K562 (cell line): Measurements from ENCODE around the gene CNGA4.

Experiments used
- ADNP ChIP-seq: fragments of 200-800 bp; sonication (Bioruptor generic); IDR thresholded peaks from 2 replicates; pipeline ENCODE4 v1.6.1; 2016; ENCODE audit warnings: missing genetic modification characterization, missing compliant biosample characterization
- BCOR ChIP-seq: fragments of 450-650 bp; IDR thresholded peaks from 2 replicates; pipeline ENCODE4 v1.6.1; 2016
- BMI1 ChIP-seq: fragments of 150-350 bp; IDR thresholded peaks from 2 replicates; pipeline ENCODE4 v1.6.1; 2014; ENCODE audit warnings: low read length
- JUNB ChIP-seq: fragments of 450-650 bp; formaldehyde crosslinking; conservative IDR thresholded peaks from 2 replicates; pipeline ENCODE4 v1.4.0; 2020; ENCODE audit warnings: mild to moderate bottlenecking
- NCOA2 ChIP-seq, 2 experiments: fragments of 450-650 bp; IDR thresholded peaks; 2 replicates each; pipeline ENCODE4 v1.6.1; 2018; ENCODE audit warnings: mild to moderate bottlenecking in 2 of 2, moderate library complexity in 1 of 2; ENCODE audit not compliant: partially characterized antibody in 2 of 2
- TAF1 ChIP-seq: IDR thresholded peaks from 2 replicates; pipeline ENCODE4 v1.6.1; 2011; ENCODE audit warnings: mild to moderate bottlenecking, low read length, moderate library complexity; ENCODE audit not compliant: insufficient read depth, control insufficient read depth, severe bottlenecking; ENCODE audit errors: extremely low read depth
- TCF7 ChIP-seq: sonication (generic); IDR thresholded peaks from 2 replicates; pipeline ENCODE4 v1.6.1; 2016; ENCODE audit warnings: antibody characterized with exemption, borderline replicate concordance
- YBX1 ChIP-seq: fragments of 450-650 bp; IDR thresholded peaks from 2 replicates; pipeline ENCODE4 v1.7.1; 2016; ENCODE audit warnings: mild to moderate bottlenecking
- ZNF561 ChIP-seq: fragments of 450-650 bp; formaldehyde crosslinking; conservative IDR thresholded peaks from 2 replicates; pipeline ENCODE4 v1.4.0; 2020; ENCODE audit warnings: mild to moderate bottlenecking, moderate library complexity
- ZNF707 ChIP-seq: fragments of 250-450 bp; sonication (Bioruptor Pico); conservative IDR thresholded peaks from 2 replicates; pipeline ENCODE4 v1.8.0; 2022; ENCODE audit warnings: inconsistent platforms, mild to moderate bottlenecking, moderate library complexity
- TF ChIP-seq, protein P1 (sequence below), 2 experiments: fragments of 200-800 bp in 1 of 2; sonication (Bioruptor generic) in 1 of 2; sonication (generic) in 1 of 2; formaldehyde crosslinking in 1 of 2; IDR thresholded peaks in 1 of 2; conservative IDR thresholded peaks in 1 of 2; 2 replicates each; pipeline versions ENCODE4 v1.5.0 to v1.6.1; 2016 to 2020; ENCODE audit warnings: missing compliant biosample characterization in 1 of 2, missing genetic modification characterization in 1 of 2, missing genetic modification reagents in 1 of 2
- TF ChIP-seq, protein P2 (sequence below): sonication (generic); formaldehyde crosslinking; IDR thresholded peaks from 2 replicates; pipeline ENCODE4 v1.8.0; 2022; ENCODE audit warnings: mild to moderate bottlenecking, missing genetic modification reagents

DNA sequence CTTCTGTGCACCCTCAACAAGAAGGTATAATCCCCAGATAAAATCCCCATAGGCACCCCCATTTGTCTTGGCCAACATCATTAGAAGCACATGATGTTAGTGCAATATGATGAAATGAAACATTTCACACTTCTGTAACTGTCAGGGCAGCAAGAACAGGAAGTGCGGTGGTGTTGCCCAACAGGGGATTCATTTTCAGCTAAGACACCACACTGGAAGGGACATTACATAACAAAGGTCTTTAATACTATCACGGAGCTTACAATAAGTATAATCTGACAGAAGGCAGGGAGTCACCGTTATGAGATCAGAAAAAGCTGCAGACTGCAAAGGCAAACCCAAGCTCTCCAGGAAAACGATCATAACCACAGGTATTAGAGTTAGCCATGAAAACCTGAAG lies 37.9 kb upstream of the CNGA4 start:
- TF ChIP-seq YBX1 (no peak), TCF7 (no peak), ZNF561 (CRISPR knock-in tag) (no peak), TAF1 (no peak), BMI1 (no peak), JUNB (CRISPR knock-in tag) (no peak), ZNF707 (CRISPR knock-in tag) (no peak), ADNP (tag) (no peak), BCOR (no peak), NCOA2 (IDR thresholded peaks at IDR 0.05; ENCODE audit: partially characterized antibody in 2 of 2) (no peak)
- TF ChIP-seq, protein P1, sequence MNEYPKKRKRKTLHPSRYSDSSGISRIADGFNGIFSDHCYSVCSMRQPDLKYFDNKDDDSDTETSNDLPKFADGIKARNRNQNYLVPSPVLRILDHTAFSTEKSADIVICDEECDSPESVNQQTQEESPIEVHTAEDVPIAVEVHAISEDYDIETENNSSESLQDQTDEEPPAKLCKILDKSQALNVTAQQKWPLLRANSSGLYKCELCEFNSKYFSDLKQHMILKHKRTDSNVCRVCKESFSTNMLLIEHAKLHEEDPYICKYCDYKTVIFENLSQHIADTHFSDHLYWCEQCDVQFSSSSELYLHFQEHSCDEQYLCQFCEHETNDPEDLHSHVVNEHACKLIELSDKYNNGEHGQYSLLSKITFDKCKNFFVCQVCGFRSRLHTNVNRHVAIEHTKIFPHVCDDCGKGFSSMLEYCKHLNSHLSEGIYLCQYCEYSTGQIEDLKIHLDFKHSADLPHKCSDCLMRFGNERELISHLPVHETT (CRISPR knock-in tag; conservative IDR thresholded peaks at IDR 0.05 in 1 of 2, IDR thresholded peaks at IDR 0.05 in 1 of 2), result no peak
- TF ChIP-seq, protein P2, sequence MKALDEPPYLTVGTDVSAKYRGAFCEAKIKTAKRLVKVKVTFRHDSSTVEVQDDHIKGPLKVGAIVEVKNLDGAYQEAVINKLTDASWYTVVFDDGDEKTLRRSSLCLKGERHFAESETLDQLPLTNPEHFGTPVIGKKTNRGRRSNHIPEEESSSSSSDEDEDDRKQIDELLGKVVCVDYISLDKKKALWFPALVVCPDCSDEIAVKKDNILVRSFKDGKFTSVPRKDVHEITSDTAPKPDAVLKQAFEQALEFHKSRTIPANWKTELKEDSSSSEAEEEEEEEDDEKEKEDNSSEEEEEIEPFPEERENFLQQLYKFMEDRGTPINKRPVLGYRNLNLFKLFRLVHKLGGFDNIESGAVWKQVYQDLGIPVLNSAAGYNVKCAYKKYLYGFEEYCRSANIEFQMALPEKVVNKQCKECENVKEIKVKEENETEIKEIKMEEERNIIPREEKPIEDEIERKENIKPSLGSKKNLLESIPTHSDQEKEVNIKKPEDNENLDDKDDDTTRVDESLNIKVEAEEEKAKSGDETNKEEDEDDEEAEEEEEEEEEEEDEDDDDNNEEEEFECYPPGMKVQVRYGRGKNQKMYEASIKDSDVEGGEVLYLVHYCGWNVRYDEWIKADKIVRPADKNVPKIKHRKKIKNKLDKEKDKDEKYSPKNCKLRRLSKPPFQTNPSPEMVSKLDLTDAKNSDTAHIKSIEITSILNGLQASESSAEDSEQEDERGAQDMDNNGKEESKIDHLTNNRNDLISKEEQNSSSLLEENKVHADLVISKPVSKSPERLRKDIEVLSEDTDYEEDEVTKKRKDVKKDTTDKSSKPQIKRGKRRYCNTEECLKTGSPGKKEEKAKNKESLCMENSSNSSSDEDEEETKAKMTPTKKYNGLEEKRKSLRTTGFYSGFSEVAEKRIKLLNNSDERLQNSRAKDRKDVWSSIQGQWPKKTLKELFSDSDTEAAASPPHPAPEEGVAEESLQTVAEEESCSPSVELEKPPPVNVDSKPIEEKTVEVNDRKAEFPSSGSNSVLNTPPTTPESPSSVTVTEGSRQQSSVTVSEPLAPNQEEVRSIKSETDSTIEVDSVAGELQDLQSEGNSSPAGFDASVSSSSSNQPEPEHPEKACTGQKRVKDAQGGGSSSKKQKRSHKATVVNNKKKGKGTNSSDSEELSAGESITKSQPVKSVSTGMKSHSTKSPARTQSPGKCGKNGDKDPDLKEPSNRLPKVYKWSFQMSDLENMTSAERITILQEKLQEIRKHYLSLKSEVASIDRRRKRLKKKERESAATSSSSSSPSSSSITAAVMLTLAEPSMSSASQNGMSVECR (CRISPR knock-in tag), result no peak
